GM19463 (cell line): ENCODE measurements around the gene OST4.
"Not testable (repeated sequence)": the region's sequence is repeated elsewhere in the genome, so short reads cannot be mapped to it uniquely, and the experiment has no call there.

Source experiments
- ATAC-seq: cut with Tn5 transposase; IDR thresholded peaks from one replicate; pipeline ENCODE4 v1.9.1; 2021; ENCODE audit warnings: mild to moderate bottlenecking, moderate library complexity; ENCODE audit not compliant: unreplicated experiment

Gene OST4

DNA sequence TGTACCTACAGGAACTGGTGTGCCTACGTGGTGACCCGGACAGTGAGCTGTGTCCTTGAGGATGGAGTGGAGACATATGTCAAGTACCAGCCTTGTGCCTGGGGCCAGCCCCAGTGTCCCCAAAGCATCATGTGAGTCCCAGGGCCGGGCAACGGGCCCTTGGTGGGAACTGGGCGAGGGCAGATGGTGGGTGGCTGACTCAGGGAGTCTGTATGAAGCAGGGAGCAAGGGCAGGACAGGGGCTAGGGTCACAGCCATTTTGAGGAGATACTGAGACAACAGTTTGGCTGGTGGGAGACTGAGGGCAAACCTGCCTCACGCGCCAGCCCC is 8.7 kb upstream of the OST4 start:
- ATAC-seq: no peak

DNA sequence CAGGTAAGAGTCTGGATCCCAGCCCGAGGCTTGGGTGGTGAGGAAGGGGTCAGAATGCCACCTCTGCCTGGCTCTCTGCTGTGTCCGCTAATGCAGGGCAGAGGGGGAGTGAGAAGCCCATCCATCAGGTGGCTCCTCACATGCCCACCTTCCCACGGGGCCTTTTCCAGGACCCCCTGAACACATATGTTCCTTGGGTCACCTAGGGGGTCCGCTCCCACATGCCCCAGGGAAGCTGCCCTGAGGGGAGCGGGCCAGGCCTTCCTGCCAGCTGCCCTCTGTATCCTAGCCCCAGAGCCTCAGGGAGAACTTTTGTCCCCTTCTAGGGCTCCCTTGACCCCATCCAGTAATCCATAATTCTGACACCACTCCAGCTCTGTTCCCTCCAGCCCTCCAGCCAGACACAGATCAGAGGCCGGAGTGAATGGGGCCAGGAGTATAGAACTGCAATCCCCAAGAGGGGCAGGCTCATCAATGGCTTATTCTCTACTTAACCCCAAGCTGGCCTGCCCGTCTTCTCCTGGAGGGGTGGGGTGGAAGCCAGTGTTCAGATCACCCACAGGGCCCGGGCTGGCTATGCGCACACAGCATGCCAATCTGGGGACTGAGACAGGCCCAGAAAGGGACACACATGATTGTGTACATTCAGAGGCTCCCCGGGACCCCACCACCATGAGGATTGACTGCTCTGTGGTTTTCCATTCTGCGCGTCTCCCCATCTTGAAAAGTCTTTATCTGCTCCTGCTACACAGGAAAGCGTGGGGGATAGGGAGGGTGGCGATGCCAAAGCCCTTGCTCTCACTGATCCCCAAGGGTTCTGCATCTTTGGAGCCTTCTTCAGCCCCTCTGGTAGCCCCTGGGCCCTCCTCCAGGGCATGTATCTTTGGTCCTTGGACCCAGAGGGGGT is 8.0 kb upstream of the OST4 start:
- no peak for ATAC-seq

DNA sequence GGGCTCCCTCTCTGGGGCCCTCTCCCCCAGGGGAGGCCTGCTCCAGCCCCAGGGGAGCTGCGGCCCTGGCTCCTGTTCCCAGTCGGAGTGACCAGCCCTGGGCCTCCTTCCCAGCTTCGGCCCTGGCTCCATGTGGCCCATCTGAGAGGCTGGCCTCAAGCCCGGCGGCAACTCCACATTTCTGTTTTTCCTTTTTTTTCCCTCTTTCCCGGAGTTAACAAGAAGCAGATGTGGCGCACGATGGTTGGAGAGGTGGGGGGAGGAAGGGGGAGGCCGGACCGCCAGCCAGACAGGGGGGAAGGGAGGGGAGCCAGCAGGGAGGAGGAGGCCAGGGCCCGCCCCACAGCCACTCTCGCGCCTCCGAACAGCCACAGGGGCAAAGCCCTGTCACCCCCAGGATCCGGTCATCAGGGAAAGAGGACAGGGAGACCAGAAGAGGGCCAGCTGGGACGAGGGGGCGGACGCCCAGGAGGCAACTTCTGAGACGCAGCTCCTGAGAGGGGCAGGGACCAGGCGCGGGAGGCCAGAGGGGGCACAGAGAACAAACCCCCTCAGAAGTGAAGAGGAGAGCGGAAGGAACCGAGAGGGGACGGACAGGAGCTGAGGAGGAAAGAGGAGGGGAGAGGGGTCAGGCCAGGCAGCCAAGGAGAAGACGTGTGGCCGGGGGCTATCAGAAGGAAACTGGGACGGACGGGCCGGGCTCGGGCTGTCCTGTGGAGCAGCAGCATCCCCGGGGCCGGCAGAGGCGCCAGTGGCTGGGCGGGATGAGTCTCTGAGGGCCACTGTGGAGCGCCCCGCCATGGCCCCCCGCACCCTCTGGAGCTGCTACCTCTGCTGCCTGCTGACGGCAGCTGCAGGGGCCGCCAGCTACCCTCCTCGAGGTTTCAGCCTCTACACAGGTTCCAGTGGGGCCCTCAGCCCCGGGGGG is 7.1 kb upstream of the OST4 start, which contains the start of gene EMILIN1:
TSS of gene EMILIN1 (plus strand) at position 349 of the 928 bp plus-strand sequence. CDS start at position 800, 451 bp downstream.
- no peak for ATAC-seq

DNA sequence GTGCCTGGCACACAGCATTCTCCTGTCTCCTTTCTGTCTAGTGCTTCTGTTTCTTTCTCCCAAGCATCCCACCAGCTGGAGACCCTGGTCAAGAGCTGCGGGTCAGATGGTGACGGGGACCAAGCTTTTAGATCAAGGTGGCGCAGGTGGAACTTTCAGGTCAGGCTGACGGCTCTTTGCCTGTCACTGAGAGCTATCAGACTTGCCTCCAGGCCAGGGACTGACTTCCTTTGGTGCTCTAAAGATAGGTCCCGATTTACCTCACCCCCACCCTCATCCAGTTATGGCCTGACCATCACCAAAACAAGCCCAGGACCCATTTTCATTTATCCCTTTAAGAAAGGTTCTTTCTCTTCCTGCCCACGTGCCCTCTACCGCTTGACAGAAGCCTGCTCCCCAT is 5.8 kb upstream of the OST4 start:
- no peak for ATAC-seq

DNA sequence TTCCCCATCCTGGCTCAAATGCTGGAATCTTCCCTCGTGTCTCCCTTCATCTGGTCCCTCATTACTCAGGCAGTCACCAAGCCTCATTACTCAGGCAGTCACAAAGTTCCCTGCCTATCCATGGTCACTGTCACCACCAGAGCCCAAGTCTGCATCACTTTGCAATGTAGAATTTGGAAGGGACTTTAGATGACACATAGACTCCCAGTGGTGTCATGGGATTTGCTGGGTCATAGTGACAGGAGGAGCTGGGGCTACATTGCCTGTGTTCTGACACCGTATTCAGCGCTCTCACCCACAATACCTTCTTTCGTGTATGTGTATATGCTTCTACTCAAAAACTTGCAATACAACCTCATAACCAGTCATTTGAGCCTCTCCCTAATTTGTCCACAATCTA is 4.9 kb upstream of the OST4 start:
- no peak for ATAC-seq

DNA sequence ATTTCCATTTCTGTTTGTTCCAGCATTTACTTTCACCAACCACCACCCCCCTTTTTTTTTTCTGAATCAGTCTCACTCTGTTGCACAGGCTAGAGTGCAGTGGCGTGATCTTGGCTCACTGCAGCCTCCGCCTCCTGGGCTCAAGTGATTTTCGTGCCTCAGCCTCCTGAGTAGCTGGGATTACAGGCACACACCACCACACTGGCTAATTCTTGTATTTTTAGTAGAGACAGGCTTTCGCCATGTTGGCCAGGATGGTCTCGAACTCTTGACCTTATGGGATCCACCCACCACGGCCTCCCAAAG is 4.1 kb upstream of the OST4 start:
- not testable (repeated sequence) for ATAC-seq

DNA sequence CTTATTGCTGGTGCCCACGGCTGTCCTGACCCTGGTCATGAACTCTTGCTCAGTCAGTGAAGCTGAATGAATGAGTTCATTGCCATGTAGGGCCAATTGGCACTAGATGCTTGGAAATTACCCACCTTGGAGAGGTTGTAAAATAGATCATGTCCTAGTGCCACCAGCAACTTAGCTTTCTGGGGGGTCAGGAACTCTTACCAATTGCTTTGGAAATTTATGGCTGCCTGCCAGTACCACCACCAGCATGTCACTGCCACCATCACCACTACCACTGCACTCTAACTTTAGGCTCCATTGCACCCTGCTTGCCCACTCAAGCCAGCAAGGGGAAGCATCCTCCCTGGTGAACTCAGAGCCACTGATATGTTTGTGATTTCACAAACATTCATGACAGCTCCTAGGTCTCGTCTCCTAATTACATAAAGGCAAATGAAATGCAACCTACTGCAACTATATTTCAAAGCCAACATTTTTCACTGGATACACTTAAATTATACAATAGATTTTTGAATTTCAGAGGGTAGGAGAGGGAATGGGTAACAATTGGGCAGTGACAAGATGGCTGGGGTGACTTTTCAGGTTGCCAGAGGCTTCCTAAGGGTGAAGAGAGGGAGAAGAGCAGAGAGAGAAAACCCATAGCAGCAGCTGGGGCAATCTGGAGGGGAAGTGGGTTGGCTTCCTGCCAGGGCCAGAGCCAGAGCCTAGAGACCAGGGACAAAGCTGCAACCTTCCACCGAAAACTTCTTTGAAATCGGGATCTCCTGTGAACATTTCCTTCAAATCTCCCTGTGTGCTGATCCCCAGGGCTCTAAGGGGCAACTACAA is 3.5 kb upstream of the OST4 start:
- ATAC-seq: no peak

DNA sequence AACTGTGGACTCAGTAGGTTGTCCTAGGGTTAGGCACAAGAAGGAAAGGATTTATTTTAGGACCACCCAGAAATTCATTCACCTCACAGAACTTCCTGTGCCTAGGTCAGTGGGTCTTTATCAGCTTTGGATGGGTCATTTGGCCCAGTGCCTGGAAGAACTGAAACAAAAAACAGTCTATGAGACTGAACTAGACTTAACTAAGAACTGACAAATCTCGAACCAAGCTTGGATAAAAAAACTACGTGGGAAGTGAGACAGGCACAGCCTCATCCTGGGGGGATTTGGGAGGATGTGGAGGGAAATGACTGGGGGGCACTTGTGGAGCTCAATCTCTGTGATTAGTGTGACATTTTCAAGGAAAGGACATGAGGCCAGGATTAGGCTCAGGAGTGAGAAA is 2.3 kb upstream of the OST4 start:
- no peak for ATAC-seq

DNA sequence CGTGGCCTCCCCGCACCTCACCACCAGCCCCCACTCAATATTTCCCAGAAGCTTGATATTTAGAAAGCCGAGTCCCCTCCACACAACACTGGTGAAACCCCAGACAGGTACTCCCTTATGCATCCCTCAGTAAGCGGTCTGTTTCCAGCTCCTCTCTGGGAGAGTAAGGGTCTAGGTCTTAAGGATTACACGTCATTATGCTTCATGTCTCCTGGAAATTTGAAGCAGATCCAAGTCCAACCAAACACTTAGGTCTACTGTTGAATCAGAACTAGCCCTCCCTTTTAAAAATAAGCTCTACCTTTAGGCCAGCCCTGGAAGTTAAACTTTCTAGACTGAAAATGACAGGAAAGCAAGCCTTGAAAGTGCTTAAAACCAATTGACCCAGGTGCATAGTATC is 1.5 kb upstream of the OST4 start:
- no peak for ATAC-seq

DNA sequence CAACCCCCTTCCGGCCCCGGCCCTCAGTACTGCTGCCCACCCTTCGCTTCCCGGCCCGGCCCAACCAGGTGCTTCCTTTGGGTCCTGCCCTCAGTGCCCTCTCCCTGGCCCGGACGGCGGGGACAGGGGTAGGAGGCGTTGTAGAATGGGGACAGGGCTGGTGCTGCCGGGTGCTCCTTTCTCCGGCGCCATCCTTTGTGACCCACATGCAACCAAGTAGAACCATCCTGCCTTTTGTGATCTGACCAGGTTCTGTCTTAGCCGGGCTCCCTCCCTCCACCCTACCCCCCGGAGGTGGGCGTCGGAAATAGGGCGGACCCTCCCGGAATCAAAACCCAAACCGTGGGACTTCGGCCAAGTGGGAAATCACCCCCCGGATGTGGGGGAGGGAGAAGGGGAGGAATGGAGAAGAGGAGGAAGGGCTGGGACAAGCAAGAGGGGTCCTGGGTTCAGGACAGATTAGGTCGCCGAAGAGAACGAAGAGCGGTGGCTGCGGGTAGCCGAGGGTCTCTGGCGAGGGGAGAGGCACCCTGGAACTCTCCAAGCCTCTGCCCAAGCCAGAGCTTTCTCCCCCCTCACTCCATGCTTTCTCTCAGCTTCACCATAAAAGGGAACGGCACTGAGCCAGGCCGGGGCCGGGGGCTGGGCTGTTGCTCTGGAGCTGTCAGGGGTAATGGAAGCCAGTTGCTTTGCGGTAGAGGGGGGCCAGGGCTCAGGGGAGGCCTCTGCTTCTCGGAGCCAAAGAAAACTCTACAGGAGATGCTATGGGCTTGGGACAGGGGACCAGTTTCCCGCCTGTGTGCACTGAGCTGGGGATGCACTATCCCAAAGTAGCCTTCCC is 756 bp upstream of the OST4 start:
- no peak for ATAC-seq

DNA sequence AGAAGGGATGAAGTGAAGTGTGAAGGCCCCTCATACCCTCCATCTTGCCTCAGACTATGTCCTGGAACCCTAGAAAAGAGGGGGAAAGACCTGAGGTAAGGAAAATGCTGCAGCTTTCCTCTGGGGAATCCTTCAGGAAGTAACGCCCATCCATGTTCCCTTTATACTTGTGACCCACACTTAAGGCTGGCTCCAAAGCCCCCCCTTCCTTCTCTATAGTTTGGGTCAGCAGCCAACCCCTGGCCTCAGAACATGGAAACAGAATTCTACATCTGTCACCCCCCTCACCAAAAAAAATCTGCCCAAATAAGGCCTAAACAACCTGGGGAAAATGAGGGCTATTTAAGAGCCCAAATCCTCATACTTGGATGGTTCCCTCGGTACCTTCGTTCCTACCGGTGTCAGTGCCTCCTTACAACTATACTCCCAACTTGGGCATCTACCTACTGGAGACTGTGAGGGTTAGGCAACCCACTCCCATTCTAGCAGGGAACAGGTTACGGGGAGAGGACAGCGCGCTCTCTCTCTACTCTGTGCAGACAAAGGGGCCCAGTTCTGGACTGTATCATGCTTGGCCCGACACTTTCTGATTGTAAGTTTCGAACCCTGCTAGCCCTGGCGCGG is 689 bp downstream of the OST4 start:
- ATAC-seq: no peak

DNA sequence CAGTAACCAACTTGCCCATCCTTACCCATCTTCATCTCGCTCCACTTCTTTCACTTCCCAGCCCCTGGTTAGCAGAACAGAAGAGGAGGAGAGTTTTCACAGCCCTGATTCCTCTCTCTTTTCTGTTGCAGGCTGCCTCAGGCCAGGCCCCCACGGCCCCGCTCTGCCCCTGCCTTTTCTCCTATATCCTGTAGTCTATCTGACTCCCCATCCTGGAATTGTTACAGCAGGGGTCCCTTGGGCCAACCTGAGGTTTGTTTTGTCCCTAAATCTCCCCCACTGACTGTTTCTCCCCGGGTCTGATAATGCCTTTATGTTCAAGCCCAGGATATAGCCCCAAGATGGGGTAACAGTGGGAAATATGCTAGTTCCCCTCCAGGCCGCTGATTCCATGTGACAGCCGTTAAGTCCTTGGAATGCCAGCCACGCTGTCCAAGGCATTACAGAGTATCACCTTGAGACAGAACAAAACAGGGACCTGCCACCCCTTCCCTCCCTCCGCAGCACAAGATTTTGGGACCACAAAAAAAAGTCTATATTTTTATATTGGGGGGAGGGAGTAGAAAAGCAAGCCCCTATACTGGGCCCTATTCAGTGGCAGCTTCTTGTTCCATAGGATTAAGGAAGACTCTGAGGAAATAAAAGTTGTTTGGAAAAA is 1.4 kb downstream of the OST4 start:
- no peak for ATAC-seq

DNA sequence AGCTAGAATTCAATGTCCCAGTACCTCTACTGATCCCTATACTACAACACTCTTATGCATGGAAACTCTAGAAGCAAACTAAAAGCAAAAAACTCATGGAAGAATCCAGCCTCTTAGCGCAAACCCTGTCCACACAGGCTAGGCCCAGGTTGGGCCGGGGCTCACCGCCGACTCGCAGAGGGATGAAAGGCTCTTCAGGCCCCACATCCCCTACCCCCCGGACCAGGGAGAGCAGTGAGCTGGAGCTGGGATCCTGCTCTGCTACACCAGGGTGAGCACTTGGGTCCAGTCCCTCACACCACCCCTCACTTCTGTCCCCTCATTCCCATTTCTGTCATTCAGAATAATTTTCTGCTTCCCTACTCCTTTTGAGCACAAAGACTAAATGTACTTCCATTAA is 2.0 kb downstream of the OST4 start:
- ATAC-seq: no peak

DNA sequence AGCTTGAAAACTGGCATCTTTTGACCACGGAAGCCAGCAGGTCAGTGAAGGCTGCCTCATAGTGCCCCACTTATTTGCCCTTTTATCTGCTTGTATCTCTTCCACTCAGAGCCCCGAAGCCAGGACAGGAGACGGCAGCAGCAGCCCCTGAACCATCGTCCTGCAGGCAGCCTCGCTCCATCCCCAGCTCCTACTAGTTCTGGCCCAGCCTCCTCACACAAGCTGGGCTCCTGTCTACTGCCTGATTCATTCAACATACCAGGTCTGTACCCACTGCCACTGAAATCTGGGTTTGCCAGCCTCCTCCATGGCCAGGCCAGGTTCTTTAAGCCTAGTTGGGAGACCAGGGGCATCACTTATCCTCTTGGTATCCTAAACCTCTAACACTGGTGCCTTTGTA is 4.1 kb downstream of the OST4 start:
- no peak for ATAC-seq

DNA sequence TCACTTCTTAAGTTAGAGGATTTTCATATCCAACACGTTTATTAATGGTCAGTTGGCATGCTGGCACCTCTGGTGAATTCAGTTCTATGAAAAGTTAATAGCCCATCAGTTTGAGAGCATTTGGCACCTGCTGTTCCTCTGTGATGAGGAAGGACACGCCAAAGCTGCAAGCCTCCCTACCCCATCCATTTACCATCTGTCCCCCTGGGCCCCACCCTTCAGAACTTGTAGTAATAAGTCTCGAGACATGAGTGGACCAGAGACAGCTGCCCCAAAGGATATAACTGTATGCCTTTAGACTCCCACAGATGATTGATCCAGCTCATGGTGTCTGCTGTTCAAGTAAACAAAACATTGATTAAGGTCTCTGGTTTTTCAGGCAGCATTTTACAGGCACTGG is 6.3 kb downstream of the OST4 start:
- no peak for ATAC-seq

DNA sequence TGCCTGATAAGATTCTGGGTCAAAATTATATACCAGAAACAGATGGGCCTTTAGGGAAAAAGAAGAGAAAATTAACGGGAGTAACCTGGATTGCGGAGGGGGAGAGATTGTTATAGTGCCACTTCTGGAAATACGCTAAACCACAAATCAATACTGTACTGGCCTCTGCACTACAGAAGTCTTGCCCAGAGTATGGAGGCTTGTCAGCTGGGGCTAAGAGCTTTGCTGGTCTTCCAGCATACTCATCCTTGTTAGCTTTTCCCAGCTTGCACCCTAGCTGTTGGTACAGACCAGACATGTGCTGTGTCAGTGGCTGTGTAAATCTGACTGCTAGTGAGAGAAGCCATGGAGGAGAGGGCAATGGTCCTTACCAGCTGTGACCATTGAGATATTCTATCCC is 11.1 kb downstream of the OST4 start:
- no peak for ATAC-seq

DNA sequence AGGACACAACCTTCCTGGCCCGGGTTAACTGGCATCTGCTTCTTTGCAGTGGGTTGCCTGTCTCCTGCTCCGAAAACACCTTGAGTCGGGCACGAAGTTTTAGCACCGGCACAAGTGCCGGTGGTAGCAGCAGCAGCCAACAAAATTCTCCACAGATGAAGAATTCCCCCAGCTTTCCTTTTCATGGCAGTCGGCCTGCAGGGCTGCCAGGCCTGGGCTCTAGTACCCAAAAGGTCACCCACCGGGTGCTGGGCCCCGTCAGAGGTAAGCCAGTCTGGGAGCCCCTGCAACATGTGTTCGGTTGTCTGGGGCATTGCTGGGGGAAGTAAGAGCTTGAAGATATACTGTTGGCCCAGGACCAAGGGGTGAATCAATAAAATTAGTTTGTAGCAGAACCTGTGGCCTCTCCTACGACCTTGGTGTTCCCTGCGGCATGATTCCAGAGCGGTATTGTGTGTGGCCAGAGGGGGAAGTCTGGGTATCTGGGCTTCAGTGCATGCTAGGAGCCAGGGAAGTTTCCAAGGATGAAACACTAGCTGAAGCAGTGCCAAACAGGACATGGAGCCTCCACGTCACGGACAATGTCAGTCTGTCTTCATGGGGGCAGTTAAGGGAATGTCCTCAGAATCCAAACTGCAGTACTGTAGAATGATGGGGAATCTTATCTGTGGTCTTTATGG is 12.2 kb downstream of the OST4 start:
- ATAC-seq: no peak

DNA sequence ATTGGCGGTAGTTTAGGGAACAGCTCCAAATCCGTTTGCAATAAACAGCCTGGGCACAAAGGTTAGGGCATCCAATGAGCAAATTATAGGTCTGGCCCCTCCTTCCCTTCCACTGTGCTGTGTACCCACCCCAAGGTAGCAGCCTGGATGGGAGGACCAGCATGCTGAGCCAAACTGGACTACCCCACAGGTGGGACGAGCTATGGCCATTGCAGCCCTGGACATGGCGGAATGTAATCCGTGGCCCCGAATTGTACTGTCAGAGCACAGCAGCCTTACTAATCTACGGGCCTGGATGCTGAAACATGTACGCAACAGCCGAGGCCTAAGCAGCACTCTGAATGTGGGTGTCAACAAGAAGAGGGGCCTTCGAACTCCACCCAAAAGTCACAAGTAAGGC is 13.2 kb downstream of the OST4 start:
- ATAC-seq: no peak

DNA sequence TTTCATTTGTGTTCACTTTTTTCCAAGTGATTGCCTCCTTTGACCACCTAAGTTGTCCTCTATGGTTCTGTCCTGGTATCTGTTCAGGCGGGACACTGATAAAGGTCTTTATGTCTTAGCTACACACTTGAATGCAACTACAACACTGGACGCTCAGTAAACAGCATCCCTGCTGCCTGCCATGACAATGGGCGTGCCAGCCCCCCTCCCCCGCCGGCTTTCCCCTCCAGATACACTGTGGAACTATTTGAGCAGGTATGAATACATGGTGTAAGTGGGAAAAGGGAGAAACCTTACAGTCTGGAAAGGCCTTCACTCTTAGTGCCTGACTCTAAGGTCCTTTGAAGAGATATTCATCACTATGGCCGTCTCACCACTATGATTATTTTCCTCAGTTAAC is 14.3 kb downstream of the OST4 start:
- ATAC-seq: no peak
